GM19025 (cell line): Measurements from ENCODE around the gene GOLGA6L2.

Experiments used
- ATAC-seq: cut with Tn5 transposase; IDR thresholded peaks from one replicate; pipeline ENCODE4 v1.9.1; 2021; ENCODE audit warnings: mild to moderate bottlenecking, low read depth, moderate library complexity; ENCODE audit not compliant: unreplicated experiment

The GOLGA6L2 gene

GRCh38 chr15:23395832-23396231 lies 51.2 kb downstream of the GOLGA6L2 start:
- ATAC-seq, result no peak

- no peak for ATAC-seq
Measured at GRCh38 chr15:23395030-23395692, 51.9 kb downstream of the GOLGA6L2 start.
